ENCODE results near the gene TANGO6.

The TANGO6 gene

DNA sequence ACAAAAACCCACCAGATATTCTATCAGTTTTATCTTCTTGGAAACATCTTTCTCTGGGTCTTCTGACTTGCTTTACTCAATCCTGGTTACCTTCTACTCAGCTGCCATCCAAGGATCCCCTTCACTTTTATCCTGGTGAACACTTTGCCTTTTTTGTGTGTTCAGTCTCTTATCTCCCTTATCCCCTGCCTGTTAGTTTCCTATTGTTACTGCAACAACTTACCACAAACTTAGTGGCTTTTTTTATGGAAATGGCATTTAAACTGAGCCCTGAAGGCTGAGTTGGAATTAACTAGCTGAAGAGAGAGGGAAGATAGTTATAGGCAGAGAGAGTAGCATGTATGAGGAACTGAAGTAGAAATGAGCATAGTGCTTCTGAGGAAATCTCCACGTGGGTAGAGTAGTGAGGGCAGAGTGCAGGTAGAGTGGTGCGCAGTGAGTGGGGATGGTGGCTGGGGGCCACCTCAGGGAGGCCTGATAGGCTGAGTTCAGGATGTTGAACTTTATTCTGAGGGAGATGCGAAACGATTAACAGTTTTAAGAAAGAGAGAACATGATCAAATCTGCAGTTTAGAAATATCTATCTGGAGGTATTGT is 26.3 kb downstream of the TANGO6 start:
- no peak for DNase-seq

DNA sequence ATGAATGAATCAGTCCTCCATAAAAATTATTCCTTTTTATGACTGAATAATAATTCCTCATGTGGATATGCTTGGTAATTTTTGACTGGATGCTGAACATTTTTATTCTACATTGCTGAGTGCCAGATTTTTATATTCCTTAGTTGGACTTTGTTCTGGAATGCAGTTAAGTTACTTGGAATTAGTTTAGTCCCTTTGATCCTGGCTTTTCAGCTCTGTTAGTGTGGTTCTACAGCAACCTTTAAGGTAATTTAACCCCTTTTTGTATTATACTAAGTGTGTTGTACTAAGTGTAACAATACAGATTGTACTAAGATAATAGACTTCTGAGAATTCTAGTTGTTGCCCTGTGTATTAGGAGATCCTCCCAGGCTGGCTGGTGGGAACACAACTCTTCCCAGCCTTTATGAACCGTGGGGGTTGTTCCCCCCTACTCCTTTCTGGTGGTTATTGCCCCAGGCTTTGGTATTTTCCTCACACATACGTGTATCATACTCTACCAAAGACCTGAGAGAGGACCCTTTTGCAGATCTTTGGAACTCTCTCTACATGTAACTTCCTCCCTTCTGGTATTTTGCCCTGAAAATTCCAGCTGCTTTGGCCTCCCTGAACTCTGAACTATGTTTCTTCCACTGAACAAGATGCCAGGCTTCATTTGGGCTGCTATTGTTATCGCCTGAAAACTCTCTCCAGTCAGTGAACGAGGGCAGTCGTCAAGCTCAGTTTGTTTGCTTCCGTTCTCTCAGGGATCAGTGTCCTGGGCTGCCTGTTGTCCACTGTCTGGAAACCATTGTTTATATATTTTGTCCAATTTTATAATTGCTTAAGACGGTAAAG is 30.5 kb downstream of the TANGO6 start:
- no peak for DNase-seq

DNA sequence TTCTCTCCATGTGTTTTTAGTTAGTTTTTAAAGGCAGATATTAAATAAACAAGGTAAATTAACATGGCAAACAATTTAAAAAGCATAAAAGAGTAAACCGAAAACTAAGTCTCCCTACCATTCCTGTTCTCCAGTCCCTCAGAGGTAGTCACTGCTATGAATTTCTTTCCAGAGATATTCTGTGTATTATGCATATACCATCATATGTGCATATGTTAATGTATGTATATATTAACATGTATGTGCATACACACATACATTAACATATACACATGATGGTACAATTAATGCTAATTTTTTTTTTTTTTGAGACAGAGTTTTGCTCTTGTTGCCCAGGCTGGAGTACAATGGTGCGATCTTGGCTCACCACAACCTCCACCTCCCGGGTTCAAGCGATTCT is 32.5 kb downstream of the TANGO6 start:
- DNase-seq, result no peak

DNA sequence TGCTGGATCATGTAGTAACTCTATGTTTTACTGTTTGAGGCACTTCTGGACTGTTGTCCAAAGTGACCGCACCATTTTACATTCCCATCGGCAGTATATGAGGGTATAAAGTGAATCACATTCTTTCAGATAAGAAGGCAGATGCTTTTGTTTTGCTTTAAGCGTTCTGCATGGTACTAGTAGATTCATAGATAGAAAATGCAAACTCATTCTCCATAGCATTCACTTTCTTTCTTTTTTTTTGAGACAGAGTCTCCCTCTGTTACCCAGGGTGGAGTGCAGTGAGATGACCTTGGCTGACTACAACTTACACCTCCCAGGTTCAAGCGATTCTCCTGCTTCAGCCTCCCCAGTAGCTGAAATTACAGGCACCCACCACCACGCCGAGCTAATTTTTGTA is 40.4 kb downstream of the TANGO6 start:
- no peak for DNase-seq

DNA sequence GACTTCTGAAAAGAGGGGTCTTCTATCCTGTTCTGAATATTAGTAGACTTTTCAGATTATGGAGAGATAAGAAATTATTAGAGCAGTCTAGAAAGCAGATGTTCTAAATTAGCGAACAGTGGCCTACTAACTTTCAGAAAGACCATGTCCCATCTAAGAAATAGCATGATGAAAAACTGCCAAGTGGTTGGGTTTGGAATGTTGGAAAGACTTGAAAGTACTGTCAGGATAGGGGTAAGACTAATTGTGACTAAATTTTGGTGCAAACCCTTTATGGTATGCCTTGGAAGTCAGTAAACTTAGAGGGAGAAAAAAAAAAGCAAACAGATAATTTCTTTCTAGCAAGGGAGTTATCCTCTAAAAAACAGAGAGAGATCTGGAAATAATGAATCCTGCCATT is 41.1 kb downstream of the TANGO6 start:
- DNase-seq, result no peak

DNA sequence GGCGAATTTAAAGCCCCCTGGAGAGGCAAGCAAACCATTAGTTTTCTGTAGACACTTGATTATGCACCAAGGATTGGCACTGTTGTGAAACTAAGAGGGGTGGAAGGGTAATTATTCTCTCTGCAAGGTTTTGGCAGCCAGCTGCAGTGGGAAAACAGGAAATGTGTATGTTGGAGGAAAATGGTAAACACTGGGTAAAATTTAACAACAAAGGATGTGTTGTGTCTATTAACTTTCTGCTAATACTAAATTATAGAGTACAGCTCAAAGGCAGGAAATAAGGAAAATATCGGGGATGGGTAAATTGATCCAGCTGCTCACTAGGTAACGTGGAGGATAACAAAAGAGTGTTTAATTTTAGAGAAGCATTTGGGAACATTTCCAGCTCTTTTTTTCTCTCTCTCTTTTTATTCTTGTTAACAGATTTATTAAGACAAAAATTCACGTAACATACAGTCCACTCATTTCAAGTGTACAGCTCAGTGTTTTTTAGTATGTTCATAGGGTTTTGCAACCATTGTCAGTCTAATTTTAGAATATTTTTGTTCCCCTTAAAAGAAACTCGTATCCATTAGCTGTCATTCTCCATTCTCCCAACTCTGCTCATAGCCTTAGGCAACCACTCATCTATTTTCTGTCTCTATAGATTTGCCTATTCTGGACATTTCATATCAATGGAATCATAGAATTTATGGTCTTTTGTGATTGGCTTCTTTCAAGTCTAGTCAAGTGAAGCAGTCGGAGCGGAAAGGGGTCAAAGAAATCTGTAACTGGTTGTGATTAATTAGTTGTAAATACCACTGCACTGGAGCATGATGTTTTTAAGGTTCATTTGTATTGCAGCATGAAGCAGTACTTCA is 41.8 kb downstream of the TANGO6 start:
- no peak for DNase-seq

DNA sequence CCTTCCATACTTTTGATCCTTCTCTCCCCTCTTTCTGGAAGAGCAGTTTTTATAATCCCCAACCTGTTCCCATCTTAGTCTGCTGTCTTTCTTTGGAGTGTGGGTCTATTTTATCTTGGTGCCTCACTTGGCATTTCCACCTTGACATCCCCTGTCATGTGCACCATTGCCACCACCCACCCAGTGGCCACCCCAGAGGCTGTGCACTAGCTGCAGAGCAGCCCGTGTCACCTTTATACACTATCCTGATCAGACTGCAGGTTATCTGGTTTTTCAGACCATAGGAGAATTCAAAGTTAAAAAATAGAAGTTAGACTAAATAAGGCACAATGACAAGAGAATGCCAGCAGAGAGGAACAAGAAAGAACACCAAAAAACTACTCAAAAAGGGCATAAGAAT is 43.8 kb downstream of the TANGO6 start:
- DNase-seq, result no peak

DNA sequence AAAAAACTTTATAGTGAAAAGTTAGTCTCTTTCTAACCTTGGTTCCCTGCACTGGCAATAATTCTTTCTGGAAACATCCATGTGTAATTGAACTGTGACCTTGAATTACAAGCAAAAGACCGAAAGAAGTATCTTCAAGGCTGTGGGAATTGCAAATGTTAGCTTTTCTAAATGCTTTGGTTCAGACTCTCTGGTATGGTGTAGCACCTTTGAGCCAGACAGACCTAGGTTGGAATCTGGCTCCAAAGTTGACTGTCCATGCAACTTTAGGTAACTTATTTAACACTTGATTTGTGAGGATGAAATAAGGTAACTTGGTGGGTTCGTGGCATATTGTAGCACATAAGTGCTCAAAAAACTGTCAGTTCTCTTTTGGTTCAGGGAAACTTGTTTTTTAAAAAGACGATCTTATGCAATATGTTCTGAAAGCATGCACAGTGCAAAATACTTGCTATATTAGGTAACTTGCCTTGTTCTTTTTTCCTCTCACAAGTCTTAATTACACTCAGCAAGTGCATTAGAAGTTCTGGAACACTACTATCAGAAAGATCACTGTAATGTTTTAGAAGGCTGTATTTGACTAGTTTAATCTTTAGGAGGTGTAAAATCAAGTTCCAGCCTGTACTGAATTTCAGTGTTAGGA is 46.3 kb downstream of the TANGO6 start:
- no peak for DNase-seq

DNA sequence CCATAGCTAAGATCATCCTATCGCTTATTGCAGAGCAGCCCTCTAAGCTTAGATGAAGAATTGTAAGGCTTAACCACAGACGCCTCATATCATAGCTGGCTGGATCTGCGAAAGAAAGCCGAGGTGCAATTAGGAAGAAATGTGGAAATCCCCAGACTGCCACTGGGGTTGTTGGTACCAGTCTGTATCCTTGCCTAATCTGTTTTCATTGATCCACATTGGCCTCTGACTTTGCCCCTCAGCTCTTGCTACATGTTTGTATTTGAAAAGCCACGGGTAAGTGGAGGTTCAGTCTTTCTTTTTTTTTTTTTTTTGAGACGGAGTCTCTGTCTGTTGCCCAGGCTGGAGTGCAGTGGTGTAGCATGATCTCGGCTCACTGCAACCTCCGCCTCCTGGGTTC is 48.9 kb downstream of the TANGO6 start:
- DNase-seq, result no peak

DNA sequence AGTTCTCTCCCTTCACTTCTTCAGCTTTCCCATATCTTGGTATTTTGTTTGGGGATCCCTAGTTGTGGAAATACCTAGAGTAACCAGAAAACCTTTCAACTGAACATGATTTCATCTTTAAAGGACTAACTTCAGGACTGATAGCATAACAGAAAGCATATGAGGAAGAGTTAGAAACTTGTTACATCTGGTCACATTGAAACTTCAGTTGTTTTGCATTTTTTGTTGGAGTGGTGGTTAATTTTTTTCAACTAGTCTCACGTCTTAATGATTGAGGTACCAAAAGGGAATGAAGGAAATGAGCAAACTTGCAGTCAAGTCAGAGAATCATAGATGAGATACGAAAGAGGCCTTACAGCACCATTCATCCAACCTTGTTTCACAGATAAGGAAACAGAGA is 49.6 kb downstream of the TANGO6 start:
- no peak for DNase-seq

DNA sequence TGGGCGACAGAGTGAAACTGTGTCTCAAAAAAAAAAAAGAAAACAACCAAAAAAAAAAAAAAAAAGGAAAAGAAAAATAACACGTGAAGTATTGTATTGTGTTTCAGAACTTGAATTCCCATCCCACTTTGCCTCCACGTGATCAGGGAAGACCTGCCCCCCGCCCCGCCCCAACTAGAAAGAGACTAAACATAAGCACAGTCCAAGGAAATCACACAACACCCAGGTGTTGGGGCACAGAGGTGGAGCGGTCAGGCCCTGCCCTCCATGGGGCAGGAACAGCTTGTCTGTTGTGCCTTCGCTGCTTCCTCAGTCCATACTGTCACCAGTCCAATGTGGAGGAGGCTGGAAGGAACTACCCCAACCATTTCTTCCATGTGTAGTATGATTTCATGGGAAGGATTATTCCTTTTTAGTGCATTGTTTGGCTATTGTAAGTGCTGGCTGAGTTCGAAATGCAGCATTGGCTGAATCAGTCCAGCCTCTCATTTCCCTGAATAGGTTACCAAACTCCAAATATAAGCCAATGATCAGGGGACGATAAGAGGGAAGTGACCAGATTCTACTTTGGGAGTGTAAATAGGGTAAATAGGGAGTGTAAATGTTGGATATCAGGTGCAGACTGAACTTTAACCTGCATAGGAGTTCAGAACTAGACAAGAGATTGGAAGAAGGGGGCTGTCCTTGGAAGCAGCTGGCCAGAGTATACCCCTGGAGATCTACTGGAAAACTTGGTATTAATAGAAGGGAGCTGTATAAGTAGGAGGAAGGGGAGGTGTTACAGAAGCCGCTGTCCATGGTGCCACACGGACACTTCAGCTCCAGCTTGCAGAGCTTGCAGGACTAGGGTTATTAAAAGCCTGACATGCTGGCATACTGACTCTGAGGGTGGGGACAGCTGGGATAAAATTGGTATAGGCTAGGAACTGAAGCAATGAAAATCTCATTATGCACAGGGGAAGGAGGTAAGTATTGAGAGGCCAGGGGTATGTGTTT is 50.7 kb downstream of the TANGO6 start:
- no peak for DNase-seq

DNA sequence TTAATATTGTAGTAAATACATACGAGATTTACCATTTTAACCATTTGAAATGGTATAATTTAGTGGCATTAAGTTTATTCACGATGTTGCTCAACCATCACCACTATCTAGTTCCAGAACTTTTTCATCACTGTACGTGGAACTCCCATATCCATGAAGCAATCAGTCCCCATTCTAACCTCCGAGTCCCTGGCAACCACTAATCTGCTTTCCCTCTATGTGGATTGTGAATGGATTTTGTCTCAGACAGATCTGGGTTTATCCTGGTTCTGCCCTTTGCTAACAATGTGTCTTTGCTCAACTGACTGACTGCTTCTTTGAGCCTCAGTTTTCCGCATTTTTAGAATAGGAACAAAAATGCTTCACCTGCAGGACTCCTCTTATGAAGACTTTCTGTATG is 51.4 kb downstream of the TANGO6 start:
- DNase-seq, result no peak

DNA sequence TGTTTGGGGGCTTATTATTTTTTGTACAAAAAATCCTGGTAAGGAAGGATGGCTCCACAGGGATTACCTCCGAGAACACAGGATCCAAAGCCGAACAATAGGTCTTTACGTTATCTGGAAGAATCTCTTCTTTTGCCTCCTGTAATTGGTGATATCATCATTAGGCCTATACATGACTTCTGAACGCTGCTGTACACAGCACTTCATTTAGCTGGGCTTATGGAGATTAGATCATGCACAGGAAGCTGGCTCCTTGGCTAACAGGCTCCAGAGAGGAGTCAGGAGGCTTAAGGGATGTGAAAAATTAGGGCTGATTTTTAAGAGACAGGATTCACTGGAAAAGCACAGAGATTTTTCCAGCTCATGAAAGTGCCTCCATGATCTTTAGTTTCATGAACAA is 54.7 kb downstream of the TANGO6 start:
- DNase-seq, result no peak

DNA sequence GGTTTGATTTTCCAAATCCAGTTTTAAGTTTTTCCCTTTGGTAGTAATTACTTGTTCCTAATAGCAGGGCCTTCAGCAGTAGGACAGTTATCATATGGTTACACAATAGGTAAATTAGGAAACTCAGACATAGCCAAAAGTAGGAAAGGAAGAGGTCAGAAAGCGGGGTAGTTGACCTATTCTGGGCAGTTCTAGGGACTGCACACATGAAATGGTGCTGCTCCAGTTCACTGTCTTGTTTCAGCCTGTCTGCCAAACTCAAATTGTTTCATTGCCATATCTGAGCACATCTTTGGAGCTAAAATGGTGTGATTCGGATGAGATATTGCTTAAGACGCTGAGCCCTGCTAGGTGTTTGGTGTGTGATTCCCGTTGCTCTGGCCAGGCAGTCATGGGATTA is 56.7 kb downstream of the TANGO6 start:
- no peak for DNase-seq

DNA sequence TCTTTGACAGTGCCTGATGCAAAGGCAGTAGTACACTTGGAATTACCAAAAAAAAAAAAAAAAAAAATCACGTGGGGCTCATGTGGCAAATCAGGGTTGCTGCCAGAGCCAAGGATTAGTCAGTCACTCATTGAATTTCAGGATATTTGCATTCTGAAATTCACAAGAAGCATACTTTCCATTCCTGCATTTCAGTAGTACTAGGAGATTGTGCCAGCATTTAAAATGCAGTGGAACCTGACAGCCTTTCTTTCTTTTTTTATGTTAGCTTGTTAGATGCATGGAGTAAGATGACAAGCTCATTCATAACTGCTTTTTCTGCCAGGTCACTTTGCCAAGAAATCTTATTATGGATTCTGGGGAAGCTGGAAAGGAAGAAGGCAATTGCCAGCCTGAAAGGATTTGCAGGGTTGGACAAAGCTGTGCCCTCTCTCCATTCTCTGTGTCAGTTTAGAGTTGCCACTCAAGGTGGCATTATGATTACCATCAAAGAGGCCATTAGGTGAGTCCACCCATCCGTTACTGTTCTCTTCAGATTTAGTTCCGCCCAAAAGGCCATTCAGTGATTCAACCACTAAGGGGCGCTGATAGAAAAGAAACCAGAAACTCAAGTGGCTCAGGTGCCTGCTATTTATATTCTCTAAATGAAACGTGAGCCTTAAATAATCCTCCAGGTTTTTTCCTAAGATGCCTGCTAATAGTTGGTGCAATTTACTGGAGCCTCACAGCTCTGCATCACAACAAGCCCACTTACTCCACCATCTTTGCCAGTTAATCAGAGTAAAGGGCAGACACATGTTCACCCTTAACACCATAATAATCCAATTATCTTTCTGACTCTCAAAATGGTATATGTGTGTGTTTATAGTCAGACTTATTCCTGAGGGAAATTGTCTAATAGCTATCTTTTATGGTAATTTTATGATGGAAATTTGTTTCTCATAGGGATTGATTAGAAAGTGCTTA is 59.0 kb downstream of the TANGO6 start:
- DNase-seq, result no peak

DNA sequence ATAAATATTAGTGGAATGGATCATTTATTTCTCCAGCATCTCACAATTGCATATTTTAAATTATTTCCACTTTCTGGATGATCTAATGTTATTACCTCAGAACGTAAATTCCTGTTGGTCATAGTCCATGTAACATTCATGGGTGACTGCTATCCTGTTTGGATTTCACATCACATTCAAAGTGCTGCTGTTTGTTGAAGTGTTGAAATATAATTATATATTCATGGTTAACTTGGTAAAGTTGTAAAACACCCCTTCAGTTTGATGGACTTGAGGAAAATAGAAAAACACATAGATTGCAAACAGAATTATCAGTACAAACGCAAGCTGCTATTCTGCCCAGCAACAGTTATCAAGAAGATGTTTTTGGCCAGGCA is 59.6 kb downstream of the TANGO6 start:
- no peak for DNase-seq

DNA sequence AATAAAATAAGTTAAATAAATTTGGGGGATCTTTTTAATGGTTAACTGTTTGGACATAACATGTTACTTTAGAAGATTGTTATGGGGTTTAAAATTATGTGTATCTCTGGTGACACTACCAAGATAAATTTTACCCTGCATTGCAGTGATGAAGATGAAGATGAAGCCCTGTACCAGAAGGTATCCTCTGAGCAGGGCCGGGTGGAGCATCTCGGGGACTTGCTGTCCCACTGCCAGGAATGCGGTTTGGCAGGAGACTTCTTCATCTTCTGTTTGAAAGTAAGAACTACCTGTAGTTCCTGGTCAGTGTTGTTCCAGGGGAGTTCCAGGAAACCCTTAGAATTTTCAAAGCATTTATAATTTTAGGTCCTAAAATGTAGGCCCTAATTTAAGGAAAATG is 64.0 kb downstream of the TANGO6 start:
- no peak for DNase-seq

DNA sequence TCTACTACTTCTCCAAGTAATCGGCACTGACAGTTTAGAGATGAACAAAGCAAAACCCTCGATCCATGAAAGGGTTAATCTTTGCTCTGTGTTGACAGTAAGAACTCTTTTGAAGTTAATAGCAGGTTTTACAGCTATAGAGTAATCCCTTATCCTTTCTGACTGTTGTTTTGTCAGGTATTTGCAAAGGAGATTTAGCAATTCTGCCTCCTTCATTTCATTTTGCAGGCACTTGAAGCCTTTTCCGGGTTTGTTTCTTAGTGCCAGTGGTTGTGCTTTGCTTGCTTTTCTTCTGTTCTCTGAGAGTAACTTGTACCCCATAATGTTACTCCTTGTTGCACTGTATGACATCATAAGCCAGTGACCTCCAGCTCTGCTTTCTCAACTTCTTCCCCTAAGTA is 64.5 kb downstream of the TANGO6 start:
- DNase-seq, result no peak

DNA sequence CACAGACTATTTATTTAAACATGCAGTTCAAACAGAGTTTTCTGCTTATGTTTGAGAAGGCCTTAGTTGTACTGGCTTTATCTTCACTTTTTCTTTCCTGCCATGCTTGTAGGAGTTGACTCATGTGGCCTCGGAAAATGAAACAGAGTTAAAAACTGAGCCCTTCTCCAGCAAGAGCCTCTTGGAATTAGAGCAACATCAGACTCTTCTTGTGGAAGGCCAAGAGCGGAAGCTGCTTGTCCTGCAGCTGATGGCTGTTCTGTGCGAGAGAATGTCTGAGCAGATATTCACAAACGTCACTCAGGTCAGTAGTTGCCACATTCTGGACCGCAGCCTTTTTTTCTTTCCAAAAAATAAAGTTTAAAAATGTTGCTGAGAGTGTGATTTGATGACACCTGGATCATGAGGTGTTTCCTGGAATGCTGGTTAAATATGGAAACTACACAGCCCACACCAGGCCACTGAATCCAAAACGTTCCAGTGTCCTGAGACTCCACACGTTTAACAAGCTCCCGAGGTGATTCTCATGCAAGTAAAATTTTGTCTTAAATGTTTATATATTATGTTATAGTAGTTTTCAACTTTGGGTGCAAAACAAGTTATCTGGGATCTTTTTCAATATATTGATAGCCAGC is 65.9 kb downstream of the TANGO6 start:
- DNase-seq, result no peak

DNA sequence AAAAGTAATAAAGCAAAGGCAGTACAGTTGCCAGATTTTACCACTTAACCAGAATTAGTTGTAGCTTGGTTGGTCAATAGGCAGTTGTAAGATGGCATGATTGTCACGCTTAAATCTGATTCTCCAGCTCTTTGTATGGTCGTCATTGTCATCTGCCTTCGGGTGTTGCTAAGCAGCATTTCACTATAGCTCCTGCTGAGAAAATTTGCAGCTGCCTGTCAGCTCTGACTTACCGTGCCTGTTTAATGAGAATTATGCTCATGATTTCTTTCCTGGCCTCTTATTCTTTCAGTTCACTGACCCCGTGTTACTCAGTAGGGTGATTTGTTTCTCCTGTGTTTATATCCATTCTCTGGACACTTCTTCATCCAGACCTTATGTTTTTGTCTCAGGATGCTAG is 66.7 kb downstream of the TANGO6 start:
- DNase-seq, result no peak
